Measurements from ENCODE around the gene MDC1.

The MDC1 gene

GRCh38 chr6:30711758-30712380, 5.2 kb downstream of the MDC1 start:
- H3K79me2 ChIP-seq (ENCODE audit: control insufficient read depth, low read length) = peaks cover 18% of the 10 kb centered on the region
- no peaks in the 10 kb centered on the region for H3K9me3 ChIP-seq (ENCODE audit: control insufficient read depth, insufficient read depth, low read length)
- H4K20me1 ChIP-seq (ENCODE audit: control insufficient read depth, insufficient read depth, low read depth, low read length) = no peaks in the 10 kb centered on the region
- TF ChIP-seq CTCF (IDR thresholded peaks at IDR 0.05; ENCODE audit: low read depth, low read length, poor library complexity, severe bottlenecking) (no peak), EZH2phosphoT487 (IDR thresholded peaks at IDR 0.05; ENCODE audit: borderline replicate concordance, low read length) (no peak)
- H3K27me3 ChIP-seq (ENCODE audit: control insufficient read depth, low read length) = no peaks in the 10 kb centered on the region
- no peak overlapping the region for H3K27ac ChIP-seq (ENCODE audit: low read depth, low read length)
- H3K36me3 ChIP-seq (ENCODE audit: control insufficient read depth, low read length) = peaks cover 87% of the 10 kb centered on the region
- H3K4me3 ChIP-seq (ENCODE audit: low read length) = no peak overlapping the region
- H3F3A ChIP-seq (ENCODE audit: control insufficient read depth, insufficient read depth) = peaks cover 7% of the 10 kb centered on the region; the same call in 1 of the 2 replicates
- H3K9me2 ChIP-seq (replicated peaks; ENCODE audit: control insufficient read depth, low read length) = no peaks in the 10 kb centered on the region
- H3K4me2 ChIP-seq (ENCODE audit: low read length) = no peak overlapping the region
- peaks cover 28% of the 10 kb centered on the region for H3K4me1 ChIP-seq (ENCODE audit: control insufficient read depth, low read length)

- H4K20me1 ChIP-seq (ENCODE audit: control insufficient read depth, insufficient read depth, low read depth, low read length) = no peaks in the 10 kb centered on the region
Observed at GRCh38 chr6:30709101-30709868, 7.8 kb downstream of the MDC1 start.

GRCh38 chr6:30707281-30707850, 9.7 kb downstream of the MDC1 start:
- Histone ChIP-seq H3K27me3 (ENCODE audit: control insufficient read depth, low read length) (no peaks in the 10 kb centered on the region), H3K4me3 (ENCODE audit: low read length) (no peak overlapping the region), H3K79me2 (ENCODE audit: control insufficient read depth, low read length) (no peaks in the 10 kb centered on the region), H3K9me3 (ENCODE audit: control insufficient read depth, insufficient read depth, low read length) (no peaks in the 10 kb centered on the region), H3K4me1 (ENCODE audit: control insufficient read depth, low read length) (peaks cover 6% of the 10 kb centered on the region; the same call in 1 of the 2 replicates), H3K36me3 (ENCODE audit: control insufficient read depth, low read length) (peaks cover 81% of the 10 kb centered on the region), H3K4me2 (ENCODE audit: low read length) (no peak overlapping the region), H3K9me2 (replicated peaks; ENCODE audit: control insufficient read depth, low read length) (no peaks in the 10 kb centered on the region), H3K27ac (ENCODE audit: low read depth, low read length) (no peak overlapping the region), H3F3A (ENCODE audit: control insufficient read depth, insufficient read depth) (peaks cover 7% of the 10 kb centered on the region; the same call in 1 of the 2 replicates), H4K20me1 (ENCODE audit: control insufficient read depth, insufficient read depth, low read depth, low read length) (no peaks in the 10 kb centered on the region)
- TF ChIP-seq EZH2phosphoT487 (IDR thresholded peaks at IDR 0.05; ENCODE audit: borderline replicate concordance, low read length) (no peak), CTCF (IDR thresholded peaks at IDR 0.05; ENCODE audit: low read depth, low read length, poor library complexity, severe bottlenecking) (no peak)

More at GRCh38 chr6:30709101-30709868, 7.8 kb downstream of the MDC1 start:
- H3K27ac ChIP-seq (ENCODE audit: low read depth, low read length) = no peak overlapping the region
- H3K27me3 ChIP-seq (ENCODE audit: control insufficient read depth, low read length) = no peaks in the 10 kb centered on the region
- no peak overlapping the region for H3K4me3 ChIP-seq (ENCODE audit: low read length)
- peaks cover 7% of the 10 kb centered on the region; the same call in 1 of the 2 replicates for H3F3A ChIP-seq (ENCODE audit: control insufficient read depth, insufficient read depth)
- peaks cover 8% of the 10 kb centered on the region; the same call in 1 of the 2 replicates for H3K4me1 ChIP-seq (ENCODE audit: control insufficient read depth, low read length)
- TF ChIP-seq CTCF (IDR thresholded peaks at IDR 0.05; ENCODE audit: low read depth, low read length, poor library complexity, severe bottlenecking) = no peak
- TF ChIP-seq EZH2phosphoT487 (IDR thresholded peaks at IDR 0.05; ENCODE audit: borderline replicate concordance, low read length) = no peak
- no peaks in the 10 kb centered on the region for H3K79me2 ChIP-seq (ENCODE audit: control insufficient read depth, low read length)
- peaks cover 81% of the 10 kb centered on the region for H3K36me3 ChIP-seq (ENCODE audit: control insufficient read depth, low read length)
- H3K9me2 ChIP-seq (replicated peaks; ENCODE audit: control insufficient read depth, low read length) = no peaks in the 10 kb centered on the region
- no peak overlapping the region for H3K4me2 ChIP-seq (ENCODE audit: low read length)
- H3K9me3 ChIP-seq (ENCODE audit: control insufficient read depth, insufficient read depth, low read length) = no peaks in the 10 kb centered on the region

Data from DOHH2 (cell line).